ENCODE results near the gene DRC3. TPM values are rescaled to one million over a fixed set of nuclear protein-coding genes. Genes with fewer than 3 reads are reported as not detected.

The DRC3 gene
- total RNA-seq, 1 experiment from 2014 or later = 2.4 TPM

- no peak overlapping the region for H2AFZ ChIP-seq (ENCODE audit: low read depth, low read length, poor library complexity, severe bottlenecking)
- no peaks in the 10 kb centered on the region for H3K9me3 ChIP-seq (ENCODE audit: control insufficient read depth in 1 of 2, insufficient read depth in 1 of 2, low read depth in 1 of 2, low read length in 2 of 2)
- H3K4me3 ChIP-seq (replicated peaks in 1 of 2; ENCODE audit: low read depth in 1 of 2, low read length in 2 of 2) = no peak overlapping the region
- DNase-seq (ENCODE audit: low read depth, low spot score) (no peak), ATAC-seq (no peak)
- no peaks in the 10 kb centered on the region for H3K27me3 ChIP-seq (ENCODE audit: insufficient read depth, low read length)
- POLR2A ChIA-PET = no interaction called here
- no peak overlapping the region for H3K27ac ChIP-seq (ENCODE audit: low read depth, low read length)
- no peaks in the 10 kb centered on the region for H4K20me1 ChIP-seq (ENCODE audit: insufficient read depth)
- no peak overlapping the region for H3K9ac ChIP-seq (ENCODE audit: low read length)
- H3K79me2 ChIP-seq (ENCODE audit: insufficient read depth, low read length) = no peaks in the 10 kb centered on the region
- TF ChIP-seq TCF7L2 (IDR thresholded peaks at IDR 0.05; ENCODE audit: borderline replicate concordance, extremely low read depth, insufficient read depth, insufficient read length) (no peak), POLR2A (IDR thresholded peaks at IDR 0.05; ENCODE audit: borderline replicate concordance, extremely low read depth, insufficient read depth, insufficient read length) (no peak), CBX3 (IDR thresholded peaks at IDR 0.05; ENCODE audit: low read depth) (no peak), POLR2AphosphoS5 (IDR thresholded peaks at IDR 0.05; ENCODE audit: low read depth, low read length) (no peak), ELF1 (IDR thresholded peaks at IDR 0.05; ENCODE audit: borderline replicate concordance, low read depth) (no peak), EZH2 (IDR thresholded peaks at IDR 0.05) (no peak), ZBTB33 (IDR thresholded peaks at IDR 0.05; ENCODE audit: extremely low read depth, insufficient replicate concordance, low read length) (no peak), CTCF (IDR thresholded peaks at IDR 0.05 in 2 of 3, conservative IDR thresholded peaks at IDR 0.05 in 1 of 3; ENCODE audit: borderline replicate concordance in 1 of 3, insufficient read depth in 1 of 3, low read depth in 2 of 3, low read length in 2 of 3) (no peak), YY1 (IDR thresholded peaks at IDR 0.05; ENCODE audit: extremely low read depth, insufficient replicate concordance, low read depth, low read length) (no peak), ATF3 (IDR thresholded peaks at IDR 0.05) (no peak), MAX (IDR thresholded peaks at IDR 0.05) (no peak), ZNF274 (IDR thresholded peaks at IDR 0.05; ENCODE audit: low read depth, low read length) (no peak), SP1 (IDR thresholded peaks at IDR 0.05; ENCODE audit: low read depth) (no peak), JUND (IDR thresholded peaks at IDR 0.05) (no peak), CEBPB (IDR thresholded peaks at IDR 0.05; ENCODE audit: low read depth) (no peak), EGR1 (IDR thresholded peaks at IDR 0.05; ENCODE audit: low read depth) (no peak), SRF (IDR thresholded peaks at IDR 0.05; ENCODE audit: low read depth) (no peak), RAD21 (IDR thresholded peaks at IDR 0.05; ENCODE audit: low read depth) (no peak)
- no TSS peak for BruUV-seq (replicated peaks)
- H3K4me1 ChIP-seq (ENCODE audit: control insufficient read depth in 1 of 2, insufficient read depth in 2 of 2, low read length in 2 of 2) = no peaks in the 10 kb centered on the region
- CTCF ChIA-PET = no interaction called here
- RAD21 ChIA-PET (ENCODE audit: low non-redundant PET in 1 of 2, low total read pairs in 2 of 2, uncharacterized antibody in 2 of 2, unreplicated experiment in 2 of 2) = no interaction called here
- no peaks in the 10 kb centered on the region for H3K9me2 ChIP-seq (ENCODE audit: insufficient read depth)
- no peak overlapping the region for H3K4me2 ChIP-seq (ENCODE audit: low read length)
- peaks cover 11 to 13% of the 10 kb centered on the region in 2 experiments; a peak in 3 of 4 replicates for H3K36me3 ChIP-seq (ENCODE audit: control insufficient read depth in 1 of 2, insufficient read depth in 2 of 2, low read length in 2 of 2)
- intact Hi-C loops (cut with micrococcal nuclease) = no loop called here
Observed at GRCh38 chr17:18059283-18059682, 86.6 kb downstream of the DRC3 start.

All from HCT116 (cell line).